ENCODE measurements around the gene RPL5. TPM values are rescaled to one million over a fixed set of nuclear protein-coding genes. Genes with fewer than 3 reads are reported as not detected.

RPL5 gene
- total RNA-seq, 1 donor from 2014 or later = 1,556 TPM

DNA sequence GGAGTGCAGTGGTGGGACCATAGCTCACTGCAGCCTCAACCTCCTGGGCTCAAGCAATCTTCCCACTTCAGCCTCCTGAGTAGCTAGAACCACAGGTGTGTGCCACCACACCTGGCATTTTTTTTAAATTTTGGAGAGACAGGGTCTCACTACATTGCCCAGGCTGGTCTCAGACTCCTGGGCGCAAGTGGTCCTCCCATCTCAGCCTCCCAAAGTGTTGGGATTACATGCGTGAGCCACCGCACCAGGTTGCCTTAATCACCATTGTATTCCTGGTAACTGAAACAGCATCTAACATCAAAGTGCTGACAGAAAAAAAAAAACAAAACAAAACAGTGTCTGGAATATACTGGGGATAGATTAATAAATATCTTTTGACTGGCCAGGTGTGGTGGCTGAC is 18.2 kb downstream of the RPL5 start:
- TF ChIP-seq, protein P1, sequence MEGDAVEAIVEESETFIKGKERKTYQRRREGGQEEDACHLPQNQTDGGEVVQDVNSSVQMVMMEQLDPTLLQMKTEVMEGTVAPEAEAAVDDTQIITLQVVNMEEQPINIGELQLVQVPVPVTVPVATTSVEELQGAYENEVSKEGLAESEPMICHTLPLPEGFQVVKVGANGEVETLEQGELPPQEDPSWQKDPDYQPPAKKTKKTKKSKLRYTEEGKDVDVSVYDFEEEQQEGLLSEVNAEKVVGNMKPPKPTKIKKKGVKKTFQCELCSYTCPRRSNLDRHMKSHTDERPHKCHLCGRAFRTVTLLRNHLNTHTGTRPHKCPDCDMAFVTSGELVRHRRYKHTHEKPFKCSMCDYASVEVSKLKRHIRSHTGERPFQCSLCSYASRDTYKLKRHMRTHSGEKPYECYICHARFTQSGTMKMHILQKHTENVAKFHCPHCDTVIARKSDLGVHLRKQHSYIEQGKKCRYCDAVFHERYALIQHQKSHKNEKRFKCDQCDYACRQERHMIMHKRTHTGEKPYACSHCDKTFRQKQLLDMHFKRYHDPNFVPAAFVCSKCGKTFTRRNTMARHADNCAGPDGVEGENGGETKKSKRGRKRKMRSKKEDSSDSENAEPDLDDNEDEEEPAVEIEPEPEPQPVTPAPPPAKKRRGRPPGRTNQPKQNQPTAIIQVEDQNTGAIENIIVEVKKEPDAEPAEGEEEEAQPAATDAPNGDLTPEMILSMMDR (IDR thresholded peaks at IDR 0.05; ENCODE audit: unreplicated experiment) = no peak
- H3K4me3 Mint-ChIP-seq = no peak overlapping the region
- peaks cover 13% of the 10 kb centered on the region for H3K4me1 Mint-ChIP-seq
- H3K27me3 Mint-ChIP-seq (ENCODE audit: low read depth) = no peaks in the 10 kb centered on the region
- DNase-seq (ENCODE audit: low spot score in 2 of 2, unreplicated experiment in 2 of 2) = no peak
- no peak overlapping the region for H3K27ac Mint-ChIP-seq
- peaks cover 8% of the 10 kb centered on the region for H3K9me3 Mint-ChIP-seq
- peaks cover 12% of the 10 kb centered on the region for H3K36me3 Mint-ChIP-seq

DNA sequence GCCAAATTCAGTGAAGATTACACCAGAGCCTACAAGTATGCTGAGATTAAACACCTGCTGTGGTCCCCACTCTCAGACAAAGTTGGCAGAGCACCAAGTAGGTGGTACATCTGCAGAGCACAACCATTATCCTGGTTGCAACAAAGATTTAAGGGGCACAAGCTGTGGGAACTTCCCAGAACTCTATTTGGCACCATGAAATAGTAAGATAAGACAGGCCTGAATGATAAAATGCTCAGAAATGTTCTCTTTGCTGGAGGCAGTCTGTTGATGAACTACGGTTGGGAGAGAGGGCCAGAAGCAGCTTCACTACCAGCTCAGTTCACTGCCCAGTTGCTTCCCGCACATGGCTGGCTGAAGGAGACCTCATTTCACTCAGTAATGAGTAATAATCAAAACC is 19.9 kb downstream of the RPL5 start:
- H3K27me3 Mint-ChIP-seq (ENCODE audit: low read depth) = no peaks in the 10 kb centered on the region
- H3K4me3 Mint-ChIP-seq = no peak overlapping the region
- DNase-seq (ENCODE audit: low spot score in 2 of 2, unreplicated experiment in 2 of 2) = no peak
- peak overlapping the region; percentile 68 for H3K27ac Mint-ChIP-seq
- peaks cover 13% of the 10 kb centered on the region for H3K4me1 Mint-ChIP-seq
- H3K9me3 Mint-ChIP-seq = peaks cover 10% of the 10 kb centered on the region
- TF ChIP-seq, protein P1 (IDR thresholded peaks at IDR 0.05; ENCODE audit: unreplicated experiment) = no peak
- H3K36me3 Mint-ChIP-seq = peaks cover 6% of the 10 kb centered on the region

DNA sequence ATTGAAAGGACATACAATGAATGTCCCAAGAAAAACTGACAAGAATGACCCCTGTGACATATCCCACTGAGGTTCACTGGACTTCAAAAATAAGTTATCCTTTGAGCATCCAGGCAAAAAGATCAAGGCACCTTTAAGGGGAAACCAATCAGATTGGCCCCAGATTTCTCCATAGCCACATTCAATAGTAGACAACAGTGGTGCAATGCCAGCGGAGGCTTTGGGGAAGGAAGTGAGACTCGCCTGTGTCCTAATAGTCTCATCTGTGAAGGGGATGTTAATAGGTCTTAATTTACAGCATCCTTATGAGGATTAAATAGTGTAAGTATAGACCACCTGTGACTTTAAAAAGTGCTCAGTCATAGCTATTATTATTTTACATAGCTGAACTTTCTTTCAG is 21.5 kb downstream of the RPL5 start:
- no peak overlapping the region for H3K27ac Mint-ChIP-seq
- H3K27me3 Mint-ChIP-seq (ENCODE audit: low read depth) = no peaks in the 10 kb centered on the region
- no peak for DNase-seq (ENCODE audit: low spot score in 2 of 2, unreplicated experiment in 2 of 2)
- H3K4me1 Mint-ChIP-seq = peaks cover 11% of the 10 kb centered on the region
- H3K9me3 Mint-ChIP-seq = peaks cover 10% of the 10 kb centered on the region
- no peak overlapping the region for H3K4me3 Mint-ChIP-seq
- H3K36me3 Mint-ChIP-seq = peaks cover 6% of the 10 kb centered on the region
- TF ChIP-seq, protein P1 (IDR thresholded peaks at IDR 0.05; ENCODE audit: unreplicated experiment) = no peak

DNA sequence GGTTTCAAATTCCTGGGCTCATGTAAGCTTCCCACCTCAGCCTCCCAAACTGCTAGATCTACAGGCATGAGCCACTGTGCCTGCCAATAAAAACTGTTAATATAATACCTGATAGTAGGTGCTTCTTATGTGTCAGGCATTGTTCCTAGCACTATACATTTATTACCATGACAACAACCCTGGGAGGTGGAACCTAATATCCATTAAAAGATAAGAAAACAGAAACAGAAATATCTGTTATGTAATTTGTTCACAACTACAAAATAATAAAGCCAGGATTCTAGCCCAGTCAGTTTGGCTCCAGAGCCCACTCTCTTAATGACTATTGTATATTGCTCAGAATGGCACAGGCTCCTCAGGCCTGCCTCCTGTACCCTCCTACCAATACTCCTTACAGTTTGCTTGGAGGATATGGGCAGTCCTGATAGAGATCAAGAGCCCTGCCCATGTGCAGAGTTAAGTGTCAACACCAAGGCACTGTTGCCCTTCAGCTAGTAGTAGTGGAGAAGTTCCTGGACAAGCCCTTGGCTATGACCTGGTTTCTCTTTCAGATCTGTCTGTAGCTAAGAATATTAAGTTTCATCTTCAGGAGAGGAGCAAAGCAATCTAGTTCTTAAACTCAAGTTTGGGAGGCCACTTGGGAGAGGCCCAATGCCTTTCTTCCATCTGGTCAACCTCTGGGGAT is 22.4 kb downstream of the RPL5 start:
- Mint-ChIP-seq H3K36me3 (peaks cover 6% of the 10 kb centered on the region), H3K27ac (no peak overlapping the region), H3K9me3 (peaks cover 10% of the 10 kb centered on the region), H3K4me3 (no peak overlapping the region), H3K27me3 (ENCODE audit: low read depth) (no peaks in the 10 kb centered on the region), H3K4me1 (peaks cover 13% of the 10 kb centered on the region)
- TF ChIP-seq, protein P1 (IDR thresholded peaks at IDR 0.05; ENCODE audit: unreplicated experiment) = no peak
- no peak for DNase-seq (ENCODE audit: low spot score in 2 of 2, unreplicated experiment in 2 of 2)

DNA sequence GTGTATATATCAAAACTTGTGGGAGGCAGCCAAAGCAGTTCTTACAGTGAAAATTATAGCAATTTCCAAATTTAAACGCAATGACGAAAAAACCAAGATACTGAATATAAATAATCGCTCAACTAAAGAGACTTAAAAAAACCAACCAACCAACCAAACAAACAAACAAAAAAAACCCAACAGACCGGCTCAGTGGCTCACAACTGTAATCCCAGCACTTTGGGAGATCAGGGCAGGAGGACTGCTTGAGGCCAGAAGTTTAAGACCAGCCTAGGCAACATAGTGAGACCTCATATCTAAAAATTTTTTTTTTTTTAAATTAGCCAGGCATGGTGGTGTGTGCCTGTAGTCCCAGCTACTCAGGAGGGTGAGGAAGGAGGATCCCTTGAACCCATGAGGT is 23.4 kb downstream of the RPL5 start:
- TF ChIP-seq, protein P1 (IDR thresholded peaks at IDR 0.05; ENCODE audit: unreplicated experiment) = no peak
- Mint-ChIP-seq H3K9me3 (peaks cover 10% of the 10 kb centered on the region), H3K27ac (no peak overlapping the region), H3K27me3 (ENCODE audit: low read depth) (no peaks in the 10 kb centered on the region), H3K36me3 (peaks cover 6% of the 10 kb centered on the region), H3K4me1 (peaks cover 14% of the 10 kb centered on the region), H3K4me3 (no peak overlapping the region)
- no peak for DNase-seq (ENCODE audit: low spot score in 2 of 2, unreplicated experiment in 2 of 2)

Measured in mesothelial cell of epicardium (in vitro differentiated cells).